IPS-11a (cell line): ENCODE data around the gene ZDHHC7.
"Not testable (repeated sequence)": the region's sequence is repeated elsewhere in the genome, so short reads cannot be mapped to it uniquely, and the experiment has no call there.

Source experiments
- H3K4me3 ChIP-seq: one replicate; pipeline ENCODE4 v1.5.1; 2013; ENCODE audit warnings: low read depth, low read length, control low read depth

Gene ZDHHC7

DNA sequence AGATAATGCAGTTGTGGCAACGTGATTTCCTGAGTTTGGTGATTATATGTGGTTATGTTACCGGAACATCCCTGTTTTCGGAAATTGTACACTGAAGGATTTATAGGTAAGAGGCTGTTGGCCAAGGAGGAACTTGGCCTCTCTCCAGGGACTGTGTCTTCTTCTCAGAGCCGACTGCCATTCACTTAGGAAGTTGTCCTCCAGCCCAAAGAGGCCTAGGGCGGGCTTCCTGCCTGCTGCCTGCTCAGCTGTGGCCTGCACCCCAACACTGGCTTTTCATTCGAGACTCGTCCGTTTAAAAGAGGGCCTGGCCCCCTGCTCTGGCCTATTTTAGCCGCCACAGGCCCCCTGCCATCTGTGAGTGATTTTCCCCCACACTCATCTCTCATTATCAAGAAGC, 64.3 kb downstream of the ZDHHC7 start:
- no peak overlapping the region for H3K4me3 ChIP-seq

DNA sequence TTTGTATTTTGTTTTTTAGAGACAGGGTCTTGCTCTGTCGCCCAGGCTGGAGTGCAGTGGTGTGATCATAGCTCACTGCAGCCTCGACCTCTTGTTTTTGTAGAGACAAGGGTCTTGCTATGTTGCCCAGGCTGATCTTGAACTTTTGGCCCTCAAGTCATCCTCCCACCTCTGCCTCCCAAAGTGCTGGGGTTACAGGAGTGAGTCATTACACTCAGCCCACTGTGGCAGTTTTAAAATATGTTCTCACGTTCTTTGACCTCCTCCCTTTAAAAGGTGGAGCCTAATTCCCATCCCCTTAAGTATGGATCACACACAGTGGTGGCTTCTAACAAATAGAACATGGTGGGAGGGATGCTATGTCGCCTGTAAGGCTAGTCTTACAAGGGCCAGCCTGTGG, 67.7 kb downstream of the ZDHHC7 start:
- no peak overlapping the region for H3K4me3 ChIP-seq

DNA sequence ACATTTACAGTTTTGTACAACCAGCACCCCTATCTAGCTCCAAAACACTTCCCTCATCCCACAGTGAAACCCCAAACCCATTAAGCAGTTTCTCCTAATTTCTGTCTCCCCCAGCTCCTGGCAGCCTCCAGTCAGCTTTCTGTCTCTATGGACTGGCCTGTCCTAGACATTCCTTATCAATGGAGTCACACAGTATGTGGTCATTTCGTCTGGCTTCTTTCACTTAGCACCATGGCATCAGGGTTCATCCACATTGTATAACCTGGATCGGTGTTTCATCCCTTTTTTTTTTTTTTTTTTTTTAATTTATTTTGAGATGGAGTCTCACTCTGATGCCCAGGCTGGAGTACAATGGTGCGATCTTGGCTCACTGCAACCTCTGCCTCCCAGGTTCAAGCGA, 68.5 kb downstream of the ZDHHC7 start:
- H3K4me3 ChIP-seq: no peak overlapping the region

DNA sequence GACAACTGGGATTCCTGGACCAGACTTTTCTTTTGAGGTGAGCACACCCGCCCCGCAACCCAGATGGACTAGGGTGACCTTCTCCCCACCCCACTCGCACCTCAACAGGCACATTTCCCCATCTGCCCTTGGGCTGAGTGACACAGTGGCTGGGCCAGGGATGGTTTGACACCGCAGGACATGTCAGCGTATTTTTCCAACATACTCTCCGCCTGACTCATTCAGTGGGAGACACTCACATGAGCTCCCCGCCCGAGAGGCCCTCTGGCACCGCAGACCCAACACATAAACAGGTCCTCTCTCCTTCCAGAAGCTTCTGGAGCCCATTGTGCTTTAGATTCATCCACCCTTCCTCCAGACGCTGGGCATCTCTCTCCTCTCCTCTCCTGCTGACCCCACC, 69.4 kb downstream of the ZDHHC7 start:
- H3K4me3 ChIP-seq: no peak overlapping the region

DNA sequence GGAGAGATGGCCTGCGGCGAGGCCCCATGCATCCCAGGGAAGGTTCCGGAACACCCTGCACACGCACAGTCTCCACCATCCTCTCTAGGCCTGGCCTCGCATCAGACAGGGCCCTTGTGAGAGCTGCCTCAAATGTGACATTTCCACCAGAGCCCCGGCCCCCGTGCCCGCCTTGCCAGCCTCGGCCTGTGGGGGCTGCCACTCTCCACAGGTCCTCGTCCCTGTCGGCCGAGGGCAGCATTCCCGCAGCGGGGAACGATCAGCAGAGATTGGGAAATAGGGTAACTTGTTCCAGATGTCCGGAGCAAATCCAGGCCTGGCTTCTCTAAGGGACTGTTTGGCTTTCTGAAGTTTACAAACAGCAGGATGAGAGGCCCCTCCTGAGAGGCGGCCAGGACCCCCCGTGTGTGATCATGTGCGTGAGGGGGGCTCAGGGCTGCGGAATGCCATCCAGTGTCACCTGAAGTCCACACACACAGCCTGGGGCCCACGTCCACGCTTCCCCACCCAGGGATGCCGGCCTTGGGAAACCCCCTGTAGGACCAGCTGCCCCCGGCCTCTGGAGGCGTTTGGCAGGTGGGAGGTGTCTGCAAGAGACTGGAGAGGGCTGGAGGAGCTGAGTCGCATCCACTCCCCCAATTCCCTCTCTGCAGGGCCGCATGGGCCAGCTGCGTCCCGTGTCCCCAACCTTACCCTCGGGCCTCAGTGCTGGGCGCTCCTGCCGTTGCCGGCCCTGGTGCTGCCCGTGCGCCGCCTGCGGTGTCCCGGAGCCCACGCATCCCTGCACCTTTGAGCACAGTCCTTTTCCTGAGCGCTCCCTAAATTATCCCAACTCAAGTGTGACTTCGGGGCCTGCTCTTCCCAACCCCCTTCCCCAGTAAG, 70.4 kb downstream of the ZDHHC7 start:
- no peak overlapping the region for H3K4me3 ChIP-seq

DNA sequence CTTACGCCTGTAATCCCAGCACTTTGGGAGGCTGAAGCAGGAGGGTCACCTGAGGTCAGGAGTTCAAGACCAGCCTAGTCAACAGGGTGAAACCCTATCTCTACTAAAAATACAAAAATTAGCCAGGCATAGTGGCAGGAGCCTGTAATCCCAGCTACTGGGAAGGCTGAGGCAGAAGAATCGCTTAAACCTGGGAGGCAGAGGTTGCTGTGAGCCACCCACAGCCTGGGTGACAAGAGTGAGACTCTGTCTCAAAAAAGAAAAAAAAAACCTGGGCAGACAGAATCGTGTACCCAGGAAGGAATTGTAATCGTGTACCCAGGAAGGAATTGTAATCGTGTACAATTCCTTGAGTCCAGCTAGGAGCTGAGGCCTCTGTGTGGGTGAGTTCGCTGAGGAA, 72.7 kb downstream of the ZDHHC7 start:
- H3K4me3 ChIP-seq: not testable (repeated sequence)

DNA sequence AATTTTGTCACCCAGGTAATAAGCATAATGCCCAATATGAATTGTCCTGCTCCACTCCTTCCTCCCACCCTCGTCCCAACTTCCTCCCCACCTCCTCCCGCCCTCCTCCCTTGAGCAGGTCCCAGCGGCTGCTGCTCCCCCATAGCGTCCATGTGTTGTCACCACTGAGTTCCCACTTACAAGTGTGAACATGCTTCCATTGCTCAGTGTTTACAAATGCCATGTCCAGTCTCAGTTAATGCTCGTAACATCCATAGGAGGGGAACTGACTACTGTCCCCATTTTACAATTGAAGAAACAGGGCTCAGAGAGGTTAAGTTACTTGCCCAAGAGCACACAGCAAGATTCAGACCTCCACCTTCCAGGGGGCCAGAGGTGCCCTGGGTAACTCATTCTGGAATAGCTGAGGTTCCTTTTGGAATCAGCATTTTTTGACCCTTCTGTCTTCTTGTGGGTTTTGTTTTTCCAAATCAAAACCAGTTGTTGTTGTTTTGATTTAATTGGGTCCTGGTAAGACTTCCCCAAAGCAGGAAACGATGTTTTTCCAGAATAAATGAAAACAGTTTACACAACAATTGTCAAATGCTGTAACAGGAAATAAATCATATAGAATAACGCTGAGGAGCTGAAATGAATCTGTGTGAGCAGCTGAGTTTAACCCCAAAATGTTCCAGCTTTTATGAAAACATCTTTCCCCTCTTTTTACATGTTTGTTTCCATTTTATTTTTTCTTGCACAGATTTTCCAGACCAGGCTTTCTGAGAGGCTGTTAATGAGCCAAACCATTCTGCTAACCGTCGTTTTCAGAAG, 73.9 kb downstream of the ZDHHC7 start:
- H3K4me3 ChIP-seq: no peak overlapping the region

DNA sequence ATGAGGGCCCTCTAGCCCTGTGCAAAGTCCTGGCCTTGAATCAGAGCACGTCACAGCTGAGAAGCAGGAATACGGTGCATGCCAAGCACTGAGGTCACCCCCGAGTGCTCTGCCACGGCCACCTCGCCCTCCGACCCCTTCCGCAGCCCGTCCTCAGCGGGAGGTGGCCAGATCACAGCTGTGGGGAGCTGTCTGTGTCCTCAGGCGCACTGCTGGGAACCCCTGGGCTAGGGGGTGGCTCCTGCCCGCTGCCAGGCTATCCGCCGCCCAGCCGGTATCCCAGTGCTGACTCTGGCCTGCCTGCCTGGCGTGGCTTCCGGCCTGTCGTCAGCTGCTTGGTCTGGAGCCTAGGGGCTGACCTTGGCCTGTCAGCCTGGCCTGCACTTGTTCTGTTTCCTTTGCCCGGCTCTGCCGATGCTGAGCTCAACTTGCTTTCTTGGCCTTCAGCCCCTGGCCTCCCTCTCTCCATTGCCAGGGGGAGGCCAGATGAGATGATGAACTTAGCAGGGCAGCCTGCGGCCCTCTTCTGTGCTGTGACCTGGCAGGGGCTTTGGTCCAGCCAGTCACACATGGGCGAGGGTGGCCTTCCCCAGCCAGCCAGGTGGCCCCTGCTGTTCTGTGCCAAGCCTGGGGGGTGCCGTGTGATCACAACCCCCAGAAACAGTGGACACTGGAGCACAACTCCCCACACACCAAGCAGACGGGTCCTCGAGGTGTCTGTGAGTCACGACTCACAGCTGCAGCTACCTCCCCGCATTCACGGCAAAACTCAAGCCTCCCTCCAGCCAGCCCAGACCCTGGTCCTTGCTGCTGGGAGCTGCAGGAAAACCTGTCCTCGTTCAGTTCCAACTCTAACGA, 77.3 kb downstream of the ZDHHC7 start:
- H3K4me3 ChIP-seq: no peak overlapping the region

DNA sequence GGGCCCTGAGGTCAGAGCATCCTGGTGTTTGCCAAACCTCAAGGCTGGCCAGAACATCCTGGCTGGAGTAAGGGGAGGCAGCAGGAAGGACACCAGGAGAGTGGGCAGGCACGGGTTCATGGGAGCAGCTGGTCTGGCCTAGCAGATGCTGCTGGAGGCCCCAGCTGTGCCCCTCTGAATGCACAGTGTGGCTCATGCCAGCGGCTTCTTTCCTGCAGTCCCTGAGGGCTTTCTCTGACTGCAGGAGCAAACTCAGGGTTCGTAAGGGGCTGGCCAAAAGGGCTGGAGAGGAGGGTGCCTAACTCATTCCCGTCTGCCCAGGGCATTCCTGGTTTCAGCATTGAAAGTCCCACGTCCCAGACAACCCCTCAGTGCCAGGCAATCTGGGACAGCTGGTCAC, 78.7 kb downstream of the ZDHHC7 start:
- no peak overlapping the region for H3K4me3 ChIP-seq

DNA sequence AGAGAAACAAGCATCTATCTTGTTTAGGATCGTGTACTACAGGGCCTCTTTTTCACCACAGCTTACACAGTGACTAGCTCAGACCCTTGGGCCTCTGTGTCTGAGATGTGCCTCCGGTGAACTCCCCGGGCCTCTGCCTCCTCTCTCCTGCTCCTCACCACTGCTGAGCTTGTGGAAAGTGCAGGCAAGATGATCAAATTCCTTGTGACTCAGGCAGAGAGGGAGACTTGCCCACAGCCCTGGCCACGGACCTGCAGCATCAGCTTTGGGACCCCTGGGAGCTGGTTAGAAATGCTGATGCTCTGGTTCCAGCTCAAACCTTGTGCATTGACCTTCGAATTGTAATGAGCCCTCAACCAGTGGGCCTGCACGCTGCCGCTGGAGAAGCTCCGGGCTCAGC, 79.8 kb downstream of the ZDHHC7 start:
- H3K4me3 ChIP-seq: no peak overlapping the region

DNA sequence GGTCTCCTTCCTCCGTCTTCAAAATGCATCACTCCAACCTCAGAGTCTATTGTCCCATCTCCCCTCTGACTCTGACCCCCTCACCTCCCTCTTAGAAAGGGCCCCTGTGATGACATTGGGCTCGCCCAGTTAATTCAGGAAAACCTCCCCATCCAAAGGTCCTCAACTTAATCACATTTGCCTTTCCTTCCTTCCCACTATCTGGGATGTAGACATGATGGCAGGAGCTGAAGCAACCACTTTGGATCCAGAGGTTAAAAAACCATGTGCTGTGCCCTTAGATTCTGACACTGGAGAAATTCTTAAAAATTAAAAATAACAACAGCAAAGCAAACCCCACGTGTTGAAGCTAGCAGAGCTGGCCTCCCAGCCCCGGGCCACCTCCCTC, 80.2 kb downstream of the ZDHHC7 start:
- H3K4me3 ChIP-seq: no peak overlapping the region

DNA sequence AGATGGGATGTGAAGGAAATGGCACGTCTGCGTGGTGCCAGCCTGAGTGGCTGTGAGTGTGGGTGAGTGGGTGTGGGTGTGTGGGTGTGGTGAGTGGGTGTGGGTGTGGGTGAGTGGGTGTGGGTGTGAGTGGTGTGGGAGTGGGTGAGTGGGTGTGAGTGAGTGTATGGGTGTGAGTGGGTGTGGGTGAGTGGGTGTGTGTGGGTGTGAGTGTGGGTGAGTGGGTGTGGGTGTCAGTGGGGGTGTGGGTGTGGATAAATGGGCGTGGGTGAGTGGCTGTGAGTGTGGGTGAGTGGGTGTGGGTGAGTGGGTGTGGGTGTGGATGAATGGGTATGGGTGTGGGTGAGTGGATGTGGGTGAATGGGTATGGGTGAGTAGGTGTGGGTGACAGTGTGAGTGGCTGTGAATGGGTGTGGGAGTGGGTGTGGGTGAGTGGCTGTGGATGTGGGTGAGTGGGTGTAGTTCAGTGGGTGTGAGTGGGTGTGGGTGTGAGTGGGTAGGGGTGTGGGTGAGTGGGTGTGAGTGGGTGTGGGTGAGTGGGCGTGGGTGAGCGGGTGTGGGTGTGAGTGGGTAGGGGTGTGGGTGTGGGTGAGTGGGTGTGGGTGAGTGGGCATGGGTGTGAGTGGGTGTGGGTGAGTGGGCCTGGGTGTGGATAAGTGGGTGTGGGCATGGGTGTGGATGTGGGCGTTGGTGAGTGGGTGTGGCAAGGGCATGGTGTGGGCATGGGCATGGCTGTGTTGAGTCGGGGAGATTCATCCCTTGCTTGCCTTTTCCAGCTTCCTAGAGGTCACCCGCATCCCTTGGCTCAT, 80.8 kb downstream of the ZDHHC7 start:
- H3K4me3 ChIP-seq: no peak overlapping the region

DNA sequence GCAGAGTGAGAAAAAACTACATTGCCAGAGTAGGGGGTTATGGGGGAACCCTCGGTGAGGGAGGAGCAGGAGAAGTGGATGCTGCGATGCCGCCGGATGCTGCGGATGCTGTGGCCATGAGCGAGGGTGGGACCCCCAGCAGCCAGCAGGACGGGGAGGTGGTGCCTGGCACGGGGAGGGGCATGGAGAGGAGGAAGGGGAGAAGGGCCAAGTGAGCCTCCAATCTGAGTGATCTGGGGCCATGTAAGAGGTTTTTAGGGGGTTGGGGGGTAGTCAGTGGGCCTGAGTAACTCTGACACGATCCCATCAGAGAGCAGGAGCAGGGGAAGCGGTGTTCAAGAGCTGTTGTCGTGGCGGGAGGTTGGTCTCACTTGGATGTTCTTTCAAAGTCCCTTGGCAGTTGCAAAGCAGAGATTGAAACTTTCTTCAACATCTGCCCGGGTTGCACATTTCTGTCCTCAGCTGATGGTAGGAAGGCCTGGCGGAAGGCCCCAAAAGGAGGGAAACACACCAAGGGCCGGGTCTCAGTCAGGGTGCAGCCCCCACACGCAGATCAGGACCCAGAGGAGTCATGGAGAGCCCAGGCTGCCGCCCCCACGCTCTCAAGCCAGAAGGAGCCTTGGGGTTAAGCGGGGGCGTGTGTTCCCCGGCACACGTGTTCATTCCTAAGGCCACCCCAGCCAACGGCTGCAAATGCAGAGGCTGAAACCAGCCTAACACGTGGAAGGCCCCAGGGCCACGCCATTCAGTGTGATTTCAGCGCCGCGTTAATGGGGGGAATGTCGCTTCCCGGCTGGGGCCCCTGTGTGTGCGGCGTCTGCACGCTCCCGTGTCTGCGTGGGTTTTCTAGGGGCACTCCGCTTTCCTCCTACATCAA, 81.7 kb downstream of the ZDHHC7 start:
- H3K4me3 ChIP-seq: no peak overlapping the region

DNA sequence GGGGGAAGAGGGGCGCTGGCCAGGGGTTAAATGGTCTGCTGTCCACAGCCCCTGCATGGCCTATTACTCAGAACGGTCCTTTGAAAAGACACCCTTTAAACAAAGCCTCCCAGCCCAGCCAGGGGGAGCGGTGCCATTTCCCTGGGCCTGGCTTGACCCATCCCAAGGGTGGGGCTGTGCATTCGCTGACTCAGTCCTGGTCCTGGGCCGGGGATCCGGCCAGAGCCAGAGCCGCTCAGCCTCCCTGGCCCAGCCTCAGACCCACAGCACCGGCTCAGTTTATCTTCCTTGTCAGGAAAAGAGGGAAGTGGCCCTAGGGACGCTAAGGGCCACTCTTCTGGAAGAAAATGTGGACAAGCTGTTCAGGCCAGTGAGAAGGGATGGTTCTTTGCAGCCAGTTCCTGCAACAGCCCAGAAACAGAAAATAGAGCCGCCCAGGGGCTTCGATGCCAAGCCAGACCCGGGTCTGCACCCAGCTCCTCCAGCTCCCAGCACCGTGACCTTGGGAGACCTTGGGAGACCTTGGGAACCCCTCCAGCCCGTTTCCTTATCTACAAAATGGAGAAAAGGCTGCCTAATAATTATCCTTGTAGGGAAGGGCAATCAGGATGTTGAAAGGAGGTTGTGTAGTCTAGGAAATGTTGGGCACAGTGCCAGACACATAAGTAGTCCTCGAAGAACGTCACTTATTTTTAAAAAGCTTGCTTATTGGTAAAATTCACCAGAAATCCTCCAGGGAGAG, 82.5 kb downstream of the ZDHHC7 start:
- H3K4me3 ChIP-seq: no peak overlapping the region

DNA sequence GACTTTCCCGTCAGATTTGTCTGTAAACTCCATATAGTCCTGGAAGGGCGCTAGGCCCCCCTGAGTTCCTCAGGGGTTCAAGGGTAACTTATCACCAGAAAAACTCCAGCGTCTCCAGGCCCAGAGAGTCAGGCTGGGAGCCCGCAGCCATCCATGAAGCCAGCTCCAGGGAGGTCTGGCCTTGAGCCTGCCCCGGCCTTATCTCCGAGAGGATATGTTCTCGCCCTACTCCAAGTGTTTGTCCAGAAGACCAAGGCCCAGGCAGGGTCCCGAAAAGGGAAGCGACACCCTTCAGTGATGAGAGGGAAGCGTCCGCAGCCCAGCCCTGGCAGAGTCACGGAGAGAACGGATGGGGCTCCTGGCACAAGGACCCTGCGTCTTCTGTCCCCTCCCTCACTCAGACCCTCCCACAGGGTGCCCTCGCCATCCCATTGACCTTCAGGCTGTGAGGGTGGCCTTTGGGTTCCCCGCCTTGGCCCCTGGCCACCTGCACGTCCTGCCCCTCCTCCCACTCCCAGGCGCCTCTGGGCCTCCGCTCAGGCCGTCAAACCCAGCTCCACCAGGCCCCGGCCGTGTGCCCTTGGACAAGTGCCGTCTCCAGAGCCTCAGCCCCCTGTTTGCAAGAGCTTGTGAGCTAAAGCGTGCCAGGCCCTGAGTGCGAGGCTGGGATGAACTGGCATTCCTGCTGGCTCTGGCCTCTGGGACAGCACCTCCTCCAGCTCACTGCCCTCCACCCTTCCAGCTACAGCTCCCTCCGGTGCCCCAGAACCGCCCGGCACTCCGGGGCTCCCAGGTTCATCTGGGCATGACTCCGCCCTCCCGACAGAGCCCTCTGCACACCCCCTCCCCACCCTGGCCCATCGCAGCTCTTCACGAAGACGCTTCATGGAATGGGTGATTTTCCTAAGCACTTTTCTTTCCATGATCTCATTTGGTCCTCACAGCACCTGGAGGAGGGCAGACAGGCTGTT, 83.4 kb downstream of the ZDHHC7 start:
- no peak overlapping the region for H3K4me3 ChIP-seq

DNA sequence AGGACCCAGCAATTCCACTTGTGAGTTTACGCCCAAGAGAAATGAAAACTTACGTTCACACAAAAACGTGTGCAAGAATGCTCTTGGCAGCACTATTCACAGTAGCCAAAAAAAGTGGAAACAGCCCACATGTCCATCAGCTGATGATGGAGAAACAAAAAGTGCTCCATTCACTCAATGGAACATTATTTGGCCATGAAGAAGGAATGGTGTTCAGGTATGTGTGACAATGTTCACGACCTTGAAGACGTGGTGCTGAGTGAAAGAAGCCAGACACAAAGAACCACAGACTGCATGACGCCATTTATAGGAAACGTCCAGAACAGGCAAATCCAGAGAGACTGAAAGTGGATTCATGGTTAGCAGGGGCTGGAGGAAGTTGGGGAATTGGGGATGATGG, 84.9 kb downstream of the ZDHHC7 start:
- H3K4me3 ChIP-seq: no peak overlapping the region

DNA sequence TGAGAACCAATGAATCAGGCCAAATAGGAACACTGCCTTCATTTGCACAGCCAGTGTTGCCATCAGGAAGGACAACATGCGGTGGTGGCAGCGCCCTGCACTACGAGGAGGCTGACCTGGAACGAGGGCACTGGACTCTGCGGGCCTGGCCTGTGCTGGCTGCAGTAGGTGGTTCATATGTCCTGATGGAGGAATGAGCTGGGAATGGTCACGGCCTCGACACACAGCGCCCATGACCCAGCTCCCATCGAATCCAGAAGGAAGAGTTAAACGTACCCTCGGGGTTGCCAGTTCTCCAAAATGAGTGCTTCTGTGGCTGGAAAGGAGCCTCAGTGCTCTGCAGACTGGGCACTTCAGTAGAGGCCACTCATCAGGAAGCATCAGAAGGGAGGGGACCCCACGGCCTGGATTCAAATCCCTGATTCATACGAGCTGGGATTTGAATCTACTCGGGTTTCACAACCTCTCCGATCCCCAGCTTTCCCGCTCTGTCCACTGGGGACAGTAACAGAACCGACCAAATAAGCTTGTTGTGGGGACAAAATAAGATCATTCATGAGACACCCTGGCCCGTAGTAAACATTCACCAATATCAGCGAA, 85.5 kb downstream of the ZDHHC7 start:
- no peak overlapping the region for H3K4me3 ChIP-seq
